GM12874 (cell line): ENCODE measurements around the gene RBMS1.

Source experiments
- CTCF ChIP-seq: IDR thresholded peaks from 2 replicates; pipeline ENCODE4 v1.5.1; 2011; ENCODE audit warnings: low read depth, mild to moderate bottlenecking, control low read depth, low read length, moderate library complexity; ENCODE audit not compliant: insufficient read depth

The RBMS1 gene

GRCh38 chr2:160286551-160286950 lies 207.1 kb downstream of the RBMS1 start:
- TF ChIP-seq CTCF, result no peak

GRCh38 chr2:160283675-160284074 lies 209.9 kb downstream of the RBMS1 start:
- no peak for TF ChIP-seq CTCF

DNA sequence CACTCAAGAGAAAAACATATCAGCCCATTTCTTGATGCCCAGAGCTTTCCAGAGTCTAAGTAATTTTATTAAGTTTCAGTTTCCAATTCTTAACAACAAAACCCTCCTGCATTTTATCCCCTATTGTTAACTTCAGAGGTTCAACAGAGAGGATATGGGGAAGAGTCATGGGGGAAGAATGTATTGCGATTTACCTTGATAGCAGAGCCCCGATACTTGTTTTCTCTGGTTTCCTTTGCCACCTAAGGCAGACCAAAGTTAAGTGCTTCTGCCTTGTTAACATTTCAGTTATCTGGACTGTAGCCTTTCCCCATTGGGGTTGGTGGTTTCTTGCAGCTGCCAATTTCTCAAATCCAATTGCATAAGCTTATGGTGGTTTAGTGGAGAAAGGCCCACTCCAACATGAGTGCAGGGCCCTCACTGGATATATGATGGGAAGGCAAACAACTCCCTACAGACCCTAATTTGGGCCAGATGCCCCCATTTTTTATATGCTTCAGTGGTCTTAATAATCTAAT lies 211.5 kb downstream of the RBMS1 start:
- no peak for TF ChIP-seq CTCF

DNA sequence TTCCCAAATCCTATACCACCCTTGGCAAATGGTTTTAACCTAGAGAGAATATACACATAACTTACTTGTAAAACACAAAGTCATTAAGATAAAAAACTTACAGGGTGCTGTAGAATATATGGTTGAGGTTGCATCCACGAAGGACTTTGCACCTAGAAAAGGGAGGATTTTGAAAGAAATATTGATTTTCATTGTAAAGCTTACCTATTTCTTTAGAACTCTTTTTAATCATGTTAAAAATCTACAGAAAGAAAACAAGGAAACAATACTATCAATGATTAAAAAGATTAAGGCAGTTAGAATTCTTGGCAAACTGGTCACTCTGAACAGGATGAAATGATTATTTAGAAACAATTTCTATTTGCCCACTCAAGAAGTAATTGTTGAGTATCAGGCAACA lies 212.4 kb downstream of the RBMS1 start:
- no peak for TF ChIP-seq CTCF

DNA sequence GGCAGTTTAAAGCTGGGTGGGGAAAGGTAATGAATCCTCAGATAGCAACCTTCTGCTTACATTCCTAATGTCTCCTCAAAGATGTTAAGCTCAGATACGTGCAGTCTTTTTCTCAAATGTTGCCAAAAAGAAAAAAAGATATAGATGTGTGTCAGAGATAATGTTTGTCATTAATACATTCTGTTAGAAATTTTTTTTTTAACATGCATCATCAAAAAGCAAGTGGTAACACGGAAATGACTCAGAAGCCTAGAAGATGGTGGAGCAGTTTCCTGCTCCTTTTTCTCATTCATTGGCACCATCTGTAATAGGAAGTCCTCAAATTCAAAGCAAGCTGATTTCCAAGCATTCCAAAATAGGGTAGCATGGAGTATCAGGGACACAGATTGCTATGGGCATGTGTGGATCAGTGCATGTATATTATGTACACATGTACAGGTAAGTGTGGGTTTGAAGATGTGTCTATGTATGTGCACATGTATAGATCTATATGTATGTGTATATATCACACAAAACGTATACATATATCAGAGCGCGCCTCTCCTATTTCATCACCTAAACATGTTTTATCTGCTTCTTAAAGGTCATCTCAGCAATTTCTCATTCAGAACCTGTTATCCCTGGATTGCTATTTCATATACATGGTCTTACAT lies 213.7 kb downstream of the RBMS1 start:
- no peak for TF ChIP-seq CTCF

GRCh38 chr2:160278879-160279177 lies 214.8 kb downstream of the RBMS1 start:
- TF ChIP-seq CTCF, result no peak

DNA sequence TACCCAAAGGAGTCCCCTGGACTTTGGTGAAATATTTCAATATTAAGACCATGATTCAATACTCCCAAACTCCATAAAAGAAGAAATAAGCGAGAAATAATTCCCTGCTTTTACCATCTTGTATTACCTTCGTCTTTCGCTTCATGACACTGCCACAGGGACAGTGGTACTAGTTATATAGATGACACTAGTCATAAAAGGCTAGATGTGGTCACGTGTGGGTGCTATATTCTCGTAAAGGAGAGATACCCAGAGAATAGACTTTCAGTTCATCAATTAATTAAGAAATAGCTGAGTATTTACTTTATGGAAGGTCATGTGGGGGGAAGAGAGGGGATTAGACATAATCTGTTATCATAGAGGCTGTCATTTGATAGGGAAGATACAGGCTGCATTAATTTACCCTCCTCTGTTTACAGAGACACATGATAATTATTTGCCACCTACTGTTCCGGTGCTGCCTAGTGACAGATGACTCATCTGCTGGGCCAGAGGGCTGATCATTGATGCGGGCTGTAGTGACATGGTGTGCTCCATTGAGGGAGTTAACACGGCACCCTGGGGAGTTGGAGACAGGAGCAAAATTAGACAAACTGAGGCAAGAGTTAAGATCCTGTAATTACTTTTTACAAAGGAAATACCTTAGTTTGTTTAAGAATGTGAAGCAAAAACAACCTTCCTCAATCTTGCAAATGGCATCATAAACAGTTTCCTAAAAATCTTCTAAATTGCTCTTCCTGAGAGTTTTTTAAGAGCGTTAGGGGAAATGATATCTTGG lies 215.3 kb downstream of the RBMS1 start:
- TF ChIP-seq CTCF, result no peak
